Fibroblast of skin of left biceps (primary cell): Measurements from ENCODE around the gene CPS1.

Experiments used
- DNase-seq, 2 experiments: peaks; one replicate each; pipeline ENCODE4 v3.0.0-alpha.2; 2013; ENCODE audit warnings: low read depth in 2 of 2

CPS1 gene

DNA sequence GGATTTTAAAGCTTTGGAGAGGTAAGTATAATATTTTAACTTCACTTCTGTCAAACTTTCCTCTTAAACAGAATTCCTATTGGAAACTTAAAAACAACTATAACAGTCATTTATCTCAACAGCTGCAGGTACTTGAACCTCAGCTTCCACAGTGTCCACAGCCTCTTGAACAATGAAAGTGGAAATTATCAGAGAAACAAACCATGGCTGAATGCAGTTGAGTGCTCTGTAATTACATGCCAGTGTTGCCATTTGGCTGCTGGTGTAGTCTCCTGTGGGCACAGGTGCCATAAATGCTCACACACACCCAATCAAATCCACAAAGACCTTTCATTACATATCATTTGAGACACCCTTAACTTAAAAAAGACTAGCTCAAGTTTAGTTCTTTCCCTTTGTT, 125.1 kb downstream of the CPS1 start:
- no peak for DNase-seq

DNA sequence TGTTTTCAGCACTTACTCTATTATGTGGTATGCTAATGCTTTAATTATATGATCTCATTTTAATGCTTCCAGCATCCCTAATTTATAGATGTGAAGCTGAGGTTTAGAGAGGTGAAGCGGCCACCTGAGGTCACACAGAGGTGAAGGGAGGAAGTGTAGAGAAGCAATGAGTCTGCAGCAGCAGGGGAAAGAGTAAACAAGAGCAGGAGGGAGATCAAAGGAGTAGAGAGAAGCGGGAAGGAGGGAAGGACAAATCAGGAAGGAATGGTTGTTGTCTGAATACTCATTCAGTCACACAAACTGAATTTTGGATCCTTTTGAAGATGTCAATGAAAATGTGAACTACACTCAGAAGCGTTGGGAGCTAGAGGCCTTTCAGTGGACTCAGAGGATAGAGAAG, 130.0 kb downstream of the CPS1 start:
- no peak for DNase-seq

DNA sequence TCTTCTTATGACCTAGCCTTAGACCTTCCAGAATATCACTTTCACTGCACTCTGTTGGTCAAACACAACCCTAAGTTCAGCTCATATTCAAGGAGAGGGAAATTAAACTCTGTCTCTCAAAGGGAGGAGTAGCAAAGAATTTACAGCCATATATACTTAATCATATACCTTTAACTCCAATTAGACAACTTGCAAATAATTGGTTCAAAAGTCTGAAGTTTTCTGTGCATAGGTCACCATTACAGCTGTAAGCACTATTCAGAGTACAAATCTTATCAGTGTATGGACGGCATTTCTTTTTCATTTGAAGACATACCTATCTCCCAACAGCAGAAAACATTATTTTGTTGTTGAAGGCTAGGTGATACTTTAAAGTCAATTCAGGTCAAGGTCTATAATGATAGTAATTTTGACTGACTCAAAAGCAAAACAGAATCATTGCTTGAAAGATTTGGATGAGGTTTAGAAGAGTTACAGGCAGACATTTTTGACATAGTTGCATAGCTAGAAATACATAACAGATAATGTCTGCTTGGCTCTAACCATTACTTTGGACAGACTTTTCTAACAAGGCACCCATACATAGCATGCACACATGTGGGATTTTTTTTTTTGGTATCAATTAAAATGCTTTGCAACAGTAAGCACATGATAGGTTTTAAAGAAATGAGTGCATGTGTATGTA, 131.5 kb downstream of the CPS1 start:
- DNase-seq, result no peak

DNA sequence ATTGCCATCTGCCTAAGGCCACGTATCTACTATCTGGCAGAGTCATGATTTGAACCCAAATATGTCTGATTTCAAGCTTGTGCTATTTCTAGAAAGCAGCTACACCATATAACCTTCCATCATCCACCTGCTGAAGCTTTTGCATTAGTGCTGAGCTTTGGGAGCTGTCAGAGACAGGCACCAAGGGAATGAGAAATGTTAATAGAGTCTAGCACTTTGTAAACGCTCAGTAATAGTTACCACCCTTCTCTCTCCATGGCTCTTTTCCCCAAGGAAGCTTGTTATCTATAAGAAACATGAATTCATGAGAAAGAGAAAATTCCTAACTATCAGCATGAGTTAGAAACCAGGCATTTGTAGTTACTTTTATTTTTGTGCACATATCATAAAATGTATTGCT, 151.5 kb downstream of the CPS1 start:
- no peak for DNase-seq

DNA sequence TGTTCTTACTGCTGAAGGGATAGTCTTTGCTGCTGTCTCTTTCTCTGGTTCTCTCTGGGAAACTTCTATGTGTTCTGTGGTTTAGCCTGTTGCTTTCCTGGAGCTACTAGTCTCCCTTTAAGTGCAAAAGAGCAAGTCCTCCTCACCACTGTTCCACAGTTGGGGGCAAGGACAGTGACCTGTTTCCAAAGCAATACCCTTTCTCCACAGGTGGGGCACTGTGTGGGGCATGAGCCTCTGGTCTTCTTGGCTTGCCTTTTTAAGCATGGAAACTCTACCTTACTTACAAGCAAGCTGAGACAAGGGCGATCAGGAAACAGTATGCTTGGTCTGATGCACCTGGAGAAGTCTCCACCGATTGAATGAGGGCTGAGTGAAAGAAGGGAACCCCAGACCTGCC, 156.7 kb downstream of the CPS1 start:
- no peak for DNase-seq

DNA sequence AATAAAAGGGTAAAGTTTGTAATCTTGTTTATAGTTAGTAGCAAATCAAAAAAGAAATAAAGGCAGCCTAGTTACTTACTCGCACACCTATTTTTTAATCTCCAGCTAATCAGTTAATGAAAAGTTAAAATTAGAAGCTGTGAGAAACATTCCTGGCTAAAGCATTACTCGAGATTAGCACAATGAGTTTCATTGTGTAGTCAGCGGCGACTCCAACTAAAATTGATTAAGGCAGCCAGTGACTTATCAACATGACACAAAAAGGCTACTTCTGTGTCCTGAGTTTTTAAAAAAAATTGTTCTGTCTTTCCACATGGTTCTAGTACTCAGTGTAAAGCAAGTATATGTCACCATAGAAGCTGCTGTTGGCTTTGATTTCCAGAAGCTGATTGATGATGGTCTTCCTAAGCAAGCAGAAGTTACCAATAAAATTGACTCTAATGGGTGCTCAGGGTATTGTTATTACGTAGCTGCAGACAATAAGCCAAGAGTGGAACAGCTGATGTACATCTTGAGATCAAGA, 159.2 kb downstream of the CPS1 start:
- DNase-seq, result no peak

DNA sequence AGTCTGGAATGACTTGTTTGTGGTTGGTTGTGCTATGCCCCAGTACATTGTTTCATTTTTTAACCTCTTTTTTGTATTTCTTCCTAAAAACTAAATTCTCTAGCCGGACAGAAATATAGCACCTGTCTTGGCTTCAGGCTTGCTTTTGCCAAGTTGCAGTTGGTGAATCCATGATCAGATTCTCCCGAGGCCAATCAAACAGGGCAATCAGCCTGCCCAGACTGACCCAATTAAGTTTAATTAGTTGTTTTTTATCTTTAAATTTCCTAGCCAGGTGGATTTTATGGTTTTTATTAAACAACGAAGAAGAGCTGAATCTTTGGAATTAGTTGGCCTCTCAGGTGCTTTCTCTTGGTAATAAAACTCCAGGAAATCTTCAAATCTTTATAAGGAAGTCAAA, 162.1 kb downstream of the CPS1 start:
- no peak for DNase-seq

DNA sequence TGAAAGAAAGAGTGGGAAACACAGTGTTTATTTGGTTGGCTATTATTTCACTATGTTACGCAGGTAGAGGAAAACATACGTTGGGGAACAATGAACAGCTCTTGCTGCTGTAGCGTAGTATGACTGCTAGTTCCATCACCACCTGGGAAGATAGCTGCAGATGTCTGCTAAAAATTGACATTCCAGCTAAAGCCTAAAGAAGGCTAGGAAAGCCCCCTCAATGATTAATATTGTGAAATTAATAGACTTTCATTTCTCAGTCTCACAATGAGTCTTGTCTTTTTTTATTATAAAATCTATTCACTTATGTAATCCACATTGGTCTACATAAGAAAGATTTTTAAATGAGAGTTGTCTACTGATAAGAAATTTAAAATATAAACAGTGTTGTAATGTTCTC, 165.7 kb downstream of the CPS1 start:
- no peak for DNase-seq

DNA sequence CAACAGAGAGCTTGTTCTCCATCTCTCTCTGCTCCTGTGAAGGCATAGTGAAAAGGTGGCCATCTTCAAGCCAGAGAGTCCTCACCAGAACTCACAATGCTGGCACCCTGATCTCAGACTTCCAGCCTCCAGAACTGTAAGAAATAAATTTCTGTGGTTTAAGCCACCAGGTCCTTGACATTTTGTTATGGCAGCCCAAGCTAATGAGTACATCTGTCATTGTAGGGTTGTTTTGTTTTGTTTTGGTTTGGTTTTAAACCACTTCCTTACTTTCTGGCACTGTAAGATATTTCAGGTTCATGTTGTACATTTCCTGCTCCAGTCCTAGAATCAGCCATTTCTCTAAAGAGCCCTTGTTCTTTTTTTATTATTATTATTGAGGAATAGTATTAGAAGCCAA, 171.2 kb downstream of the CPS1 start:
- DNase-seq, result no peak
